RPMI8226 (cell line): ENCODE results near the gene MFSD12.
A peak's percentile ranks its signal among the peaks of the same experiment; 100 is the strongest.

Experiments
- DNase-seq: peaks from one replicate; pipeline ENCODE4 v3.0.0-alpha.2; 2015

Gene MFSD12

DNA sequence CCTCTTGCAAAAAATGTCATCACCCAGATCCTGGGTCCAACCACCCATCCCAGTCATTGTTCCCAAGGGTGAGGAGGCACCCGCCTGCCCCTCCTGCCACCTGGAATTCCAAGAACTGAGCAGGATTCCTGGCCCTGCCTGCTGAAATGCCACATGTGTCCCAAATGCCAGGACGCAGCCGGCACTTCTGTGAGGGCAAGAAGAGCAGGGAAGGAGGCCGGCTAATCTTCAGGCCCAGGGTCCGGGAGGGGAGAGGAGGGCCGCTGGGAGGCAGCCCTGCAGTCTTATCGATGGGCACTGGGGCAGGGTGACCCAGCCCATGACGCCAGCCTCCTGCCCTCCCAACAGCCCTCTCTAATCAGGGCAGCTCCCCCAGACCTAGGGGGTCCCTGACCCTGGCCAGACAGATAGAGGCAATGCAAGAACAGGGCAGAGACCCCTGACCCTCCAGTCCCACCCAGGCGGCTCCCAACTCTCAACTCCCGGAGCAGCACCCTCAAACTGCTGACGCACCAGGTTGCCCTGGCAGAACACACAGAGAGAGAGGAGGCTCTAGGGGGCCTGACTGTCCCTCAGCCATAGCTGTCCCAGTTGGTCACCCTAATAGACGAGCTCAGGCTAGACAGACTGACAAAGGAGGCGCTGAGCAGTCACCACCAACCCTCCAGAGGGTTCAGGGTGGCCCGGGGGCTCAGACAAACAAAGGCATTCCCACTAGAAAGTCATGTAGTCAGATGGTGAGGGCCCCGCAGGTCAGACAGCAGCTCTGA, 1.5 kb downstream of the MFSD12 start:
- DNase-seq, result no peak

DNA sequence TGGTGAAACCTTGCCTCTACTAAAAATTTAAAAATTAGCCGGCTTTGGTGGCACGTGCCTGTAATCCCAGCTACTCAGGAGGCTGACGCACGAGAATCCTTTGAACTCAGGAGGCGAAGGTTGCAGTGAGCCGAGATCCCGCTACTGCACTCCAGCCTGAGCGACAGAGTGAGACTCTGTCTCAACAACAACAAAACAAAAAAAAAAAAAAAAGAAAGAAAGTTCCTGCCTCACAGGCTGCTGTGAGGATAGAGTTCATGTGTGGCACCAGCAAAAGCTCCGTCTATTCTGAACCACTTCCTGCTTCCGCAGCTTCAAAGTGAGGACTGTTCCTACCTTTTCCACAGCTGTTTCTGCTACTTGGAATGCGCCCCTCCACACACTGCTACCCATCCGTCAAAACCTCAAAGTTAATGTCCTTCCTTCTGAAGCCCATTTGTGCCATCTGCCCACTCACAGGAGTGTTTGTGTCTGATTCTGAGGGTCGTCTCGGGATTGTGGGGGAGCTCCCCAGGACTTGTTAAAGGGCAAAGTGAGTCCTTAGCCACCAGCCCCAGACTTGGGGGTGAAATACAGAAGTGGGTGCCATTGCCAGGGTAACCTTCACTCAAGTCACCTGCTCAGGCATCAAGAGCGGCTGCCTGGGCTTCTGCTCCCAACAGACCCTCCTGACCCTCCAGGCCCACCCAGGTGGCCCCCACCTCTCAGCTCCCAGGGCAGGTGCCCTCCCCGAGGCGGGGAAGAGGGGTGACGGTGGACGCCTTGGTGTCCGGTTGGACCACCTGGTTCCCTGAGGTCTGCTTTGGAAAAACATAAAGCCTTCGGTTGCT, 2.9 kb downstream of the MFSD12 start:
- no peak for DNase-seq

DNA sequence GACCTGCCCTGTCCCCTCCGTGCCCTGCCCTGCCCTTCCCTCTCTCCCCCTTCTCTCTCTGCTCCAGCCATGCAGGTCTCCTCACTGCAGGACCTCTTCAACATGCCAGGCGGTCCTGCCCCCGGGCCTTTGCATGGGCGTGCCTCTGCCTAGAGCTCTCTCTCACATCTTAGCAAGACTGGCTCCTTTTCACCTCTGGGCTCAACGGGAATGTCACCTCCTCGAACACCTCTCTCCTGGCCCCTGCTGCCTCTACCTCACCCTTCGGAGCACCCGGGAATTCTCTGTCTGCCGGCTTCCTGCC, 5.6 kb downstream of the MFSD12 start:
- DNase-seq, result no peak

DNA sequence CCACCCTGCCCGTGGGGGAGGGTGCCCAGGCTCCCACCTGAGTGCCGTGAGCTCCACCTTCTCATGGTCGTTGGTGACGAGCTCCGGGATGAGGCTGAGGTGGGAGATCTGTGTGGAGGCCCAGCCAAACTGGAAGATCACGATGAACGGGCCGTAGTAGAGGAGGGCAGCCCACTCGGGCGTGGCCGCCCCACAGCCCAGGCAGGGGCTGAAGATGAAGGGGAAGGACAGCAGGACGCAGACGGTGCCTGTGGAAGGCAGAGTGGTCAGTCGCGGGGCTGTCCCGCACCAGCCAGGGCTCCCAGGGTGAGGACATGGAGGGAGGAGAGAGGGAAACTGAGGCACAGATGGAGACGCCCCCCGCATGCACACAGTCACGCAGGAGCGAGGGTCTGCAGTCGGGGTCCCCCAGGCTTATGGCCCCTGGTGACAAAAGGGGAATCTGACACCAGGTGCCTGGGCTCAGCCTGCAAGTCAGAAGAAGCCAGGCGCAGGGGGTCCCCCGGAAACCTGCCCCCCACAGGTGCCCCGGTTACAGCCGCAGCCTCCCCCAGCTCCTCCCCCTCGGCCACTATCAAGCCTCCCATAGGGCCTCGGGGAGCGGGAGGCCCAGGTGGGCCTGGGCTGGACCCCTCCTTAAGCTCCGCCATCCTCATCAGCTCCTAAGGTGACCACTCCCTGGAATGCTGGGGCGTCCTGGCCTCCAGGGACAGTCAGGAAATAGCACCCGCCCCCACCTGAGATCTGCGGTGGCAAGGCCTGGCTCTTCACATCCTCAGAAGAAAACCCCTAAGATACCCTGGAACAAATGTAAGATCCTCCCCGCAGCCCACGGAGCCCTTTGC, 6.2 kb downstream of the MFSD12 start:
- no peak for DNase-seq

DNA sequence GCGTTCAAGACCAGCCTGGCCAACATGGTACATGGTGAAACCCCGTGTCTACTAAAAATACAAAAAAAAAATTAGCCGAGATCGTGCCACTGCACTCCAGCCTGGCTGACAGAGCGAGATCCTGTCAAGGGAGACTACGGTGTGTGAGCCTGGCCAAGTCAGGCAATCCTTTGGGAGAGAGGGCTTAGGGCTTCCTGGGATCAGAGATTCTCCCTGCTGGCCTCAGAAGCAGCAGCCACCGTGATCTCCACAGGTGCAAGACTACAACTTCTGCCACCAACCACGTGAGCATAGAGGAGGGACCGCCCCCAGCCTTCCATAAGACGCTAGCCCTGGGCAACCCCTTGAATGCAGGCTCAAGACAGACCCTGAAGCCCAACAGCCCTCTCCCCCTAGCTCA, 7.6 kb downstream of the MFSD12 start:
- no peak for DNase-seq

DNA sequence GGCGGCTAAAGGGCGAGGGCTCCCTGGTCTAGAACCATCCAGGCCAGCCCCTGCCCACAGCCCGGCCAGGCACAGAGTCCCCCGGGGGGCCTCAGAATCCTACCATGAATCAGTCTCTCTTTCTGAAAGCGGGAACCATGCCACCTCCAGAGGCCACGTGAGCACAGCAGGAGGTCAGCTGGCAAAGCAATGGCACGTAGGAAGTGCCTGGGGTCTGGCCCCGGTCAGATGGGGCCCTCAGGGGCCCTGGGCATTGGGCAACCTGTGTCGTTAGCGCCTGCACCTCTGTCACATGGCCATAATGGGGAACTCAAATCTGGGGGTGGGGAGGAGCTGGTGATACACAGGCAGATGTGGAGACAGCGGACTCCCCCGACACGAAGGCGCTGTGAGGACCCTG, 8.8 kb downstream of the MFSD12 start:
- DNase-seq, result no peak

DNA sequence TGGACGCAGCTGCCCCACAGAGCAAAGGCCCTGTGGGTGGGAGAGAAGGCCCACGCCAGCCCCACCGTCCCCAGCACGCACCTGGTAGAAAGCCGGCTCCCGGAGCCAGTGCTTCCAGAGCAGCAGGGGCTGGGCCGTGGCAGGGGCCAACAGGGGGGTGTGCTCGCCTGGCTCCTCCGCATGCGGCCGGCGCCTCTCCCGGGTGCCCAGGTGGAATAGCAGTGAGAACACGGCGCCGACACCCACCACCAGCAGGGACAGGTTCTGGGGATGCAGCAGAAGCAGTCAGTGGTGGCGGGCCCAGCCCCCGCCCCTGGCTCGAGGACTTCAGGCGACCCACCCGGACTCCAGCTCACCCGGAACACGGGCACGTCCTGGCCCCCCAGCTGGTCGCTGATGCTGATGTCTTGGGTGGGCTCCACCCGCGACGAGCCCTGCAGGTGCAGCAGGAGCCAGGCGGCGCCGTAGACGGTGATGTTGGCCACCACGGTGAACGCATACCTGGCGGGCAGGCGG, 9.6 kb downstream of the MFSD12 start:
- DNase-seq, result no peak

DNA sequence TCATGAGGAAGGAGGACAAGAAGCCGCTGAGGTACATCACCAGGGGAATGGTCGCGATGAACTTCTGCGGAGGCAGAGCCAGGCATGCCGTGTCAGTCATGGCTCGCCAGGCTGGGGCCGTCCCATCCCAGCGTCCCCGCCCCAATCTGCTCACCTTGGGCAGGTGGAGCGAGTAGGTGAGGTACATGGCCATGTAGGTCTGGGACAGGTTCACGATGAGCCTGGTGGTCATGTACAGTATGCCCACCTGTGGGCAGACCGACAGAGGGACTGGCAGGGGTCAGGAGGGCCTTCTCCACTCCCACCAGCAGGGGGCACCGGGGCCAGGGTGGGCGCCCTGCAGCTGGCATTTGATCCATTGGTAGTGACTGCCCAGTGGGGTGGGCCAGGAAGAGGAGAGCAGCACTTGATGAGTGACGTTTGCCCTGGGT, 10.1 kb downstream of the MFSD12 start:
- no peak for DNase-seq

DNA sequence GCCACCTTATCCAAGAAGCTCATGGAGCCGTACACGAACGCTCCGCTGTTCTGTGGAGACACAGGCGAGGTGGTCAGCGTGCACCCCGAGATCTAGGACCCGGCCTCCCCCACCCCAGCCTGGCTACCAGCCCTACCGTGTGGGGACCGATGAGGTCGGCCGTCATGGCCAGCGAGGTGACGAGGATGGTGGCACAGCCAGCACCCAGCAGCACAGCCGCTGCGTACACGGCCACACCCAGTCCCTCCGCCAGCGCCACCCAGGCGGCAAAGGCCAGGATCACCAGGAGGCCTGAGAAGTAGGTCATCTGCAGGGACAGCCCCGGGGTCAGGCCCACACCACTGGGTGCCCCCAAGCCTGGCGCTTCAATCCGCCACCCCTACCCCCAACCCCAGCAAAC, 11.3 kb downstream of the MFSD12 start:
- DNase-seq, result no peak

DNA sequence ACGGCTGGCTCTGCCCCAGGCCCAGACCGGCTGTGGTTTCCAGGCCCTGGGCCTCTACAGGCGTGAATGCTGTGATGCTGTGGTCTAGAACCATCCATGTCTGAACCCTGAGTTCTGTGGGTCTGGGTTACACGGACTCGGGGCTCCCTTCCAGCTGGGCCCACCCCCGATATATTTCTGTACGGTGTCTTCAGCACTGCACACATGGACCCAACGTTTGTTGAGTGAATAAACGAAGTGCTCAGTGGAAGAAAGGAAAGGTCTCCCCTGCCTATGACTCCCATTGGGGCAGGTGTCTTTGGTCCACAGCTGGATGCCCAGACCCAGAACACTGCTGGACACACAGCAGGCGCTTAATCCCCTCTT, 11.7 kb downstream of the MFSD12 start:
- DNase-seq, result no peak

DNA sequence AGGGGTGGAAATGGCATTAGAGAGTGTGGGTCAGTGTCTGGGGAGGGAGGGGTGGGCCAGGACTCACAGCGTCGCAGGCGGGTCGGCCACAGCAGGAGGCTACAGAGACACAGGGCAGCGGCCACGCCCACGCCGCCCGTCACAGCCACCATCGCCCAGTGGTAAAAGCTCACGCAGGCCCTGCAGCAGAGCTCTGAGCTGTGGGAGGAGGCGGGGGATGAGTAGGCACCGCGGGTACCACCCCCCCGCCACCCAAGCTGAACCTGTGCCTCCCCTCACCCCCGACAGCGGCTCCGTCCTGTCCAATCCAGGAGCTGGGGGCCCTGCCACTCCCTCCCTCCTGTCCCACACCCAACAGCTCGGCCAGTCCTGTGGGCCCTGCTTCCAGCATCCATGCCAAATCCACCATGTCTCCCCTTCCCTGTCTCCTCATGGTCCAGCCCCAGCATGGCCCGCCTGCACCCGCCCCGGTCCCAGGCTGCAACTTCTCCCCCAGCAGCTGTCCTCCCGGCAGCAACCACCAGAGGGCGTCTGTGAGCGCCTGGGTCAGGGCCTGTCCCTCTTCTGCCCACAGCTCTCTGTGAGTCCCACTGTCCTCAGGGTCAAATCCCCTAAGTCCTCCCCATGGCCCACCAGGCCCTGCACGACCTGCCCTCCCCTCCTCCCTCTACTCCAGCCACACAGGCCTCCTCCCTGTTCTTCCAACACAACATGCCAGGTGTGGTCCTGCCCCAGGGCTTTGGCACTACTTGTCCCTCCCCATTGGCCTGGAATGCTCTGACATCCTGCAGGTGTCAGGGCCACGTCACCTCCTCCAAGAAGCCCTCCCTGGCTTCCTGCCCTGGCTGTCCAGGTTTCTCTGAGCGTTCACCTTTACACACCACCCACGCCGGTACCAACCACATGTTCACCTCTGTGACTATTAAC, 12.4 kb downstream of the MFSD12 start:
- peak; percentile 67 for DNase-seq

DNA sequence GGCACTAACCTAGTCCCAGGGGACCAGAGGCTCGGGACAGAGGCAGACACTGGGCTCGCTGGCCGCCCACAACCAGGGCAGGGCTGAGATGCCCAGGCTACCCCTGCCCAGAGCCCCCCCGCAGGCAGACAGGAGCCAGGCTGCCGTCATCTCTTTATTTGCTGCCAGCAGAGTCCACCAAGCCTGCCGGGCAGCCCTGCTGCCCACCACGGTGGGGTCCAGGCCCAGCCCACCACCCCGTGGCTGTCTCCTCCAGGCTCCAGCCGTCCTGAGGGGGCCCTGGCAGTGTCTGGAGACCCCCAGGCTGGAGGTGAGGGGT, 13.4 kb downstream of the MFSD12 start:
- DNase-seq, result no peak

DNA sequence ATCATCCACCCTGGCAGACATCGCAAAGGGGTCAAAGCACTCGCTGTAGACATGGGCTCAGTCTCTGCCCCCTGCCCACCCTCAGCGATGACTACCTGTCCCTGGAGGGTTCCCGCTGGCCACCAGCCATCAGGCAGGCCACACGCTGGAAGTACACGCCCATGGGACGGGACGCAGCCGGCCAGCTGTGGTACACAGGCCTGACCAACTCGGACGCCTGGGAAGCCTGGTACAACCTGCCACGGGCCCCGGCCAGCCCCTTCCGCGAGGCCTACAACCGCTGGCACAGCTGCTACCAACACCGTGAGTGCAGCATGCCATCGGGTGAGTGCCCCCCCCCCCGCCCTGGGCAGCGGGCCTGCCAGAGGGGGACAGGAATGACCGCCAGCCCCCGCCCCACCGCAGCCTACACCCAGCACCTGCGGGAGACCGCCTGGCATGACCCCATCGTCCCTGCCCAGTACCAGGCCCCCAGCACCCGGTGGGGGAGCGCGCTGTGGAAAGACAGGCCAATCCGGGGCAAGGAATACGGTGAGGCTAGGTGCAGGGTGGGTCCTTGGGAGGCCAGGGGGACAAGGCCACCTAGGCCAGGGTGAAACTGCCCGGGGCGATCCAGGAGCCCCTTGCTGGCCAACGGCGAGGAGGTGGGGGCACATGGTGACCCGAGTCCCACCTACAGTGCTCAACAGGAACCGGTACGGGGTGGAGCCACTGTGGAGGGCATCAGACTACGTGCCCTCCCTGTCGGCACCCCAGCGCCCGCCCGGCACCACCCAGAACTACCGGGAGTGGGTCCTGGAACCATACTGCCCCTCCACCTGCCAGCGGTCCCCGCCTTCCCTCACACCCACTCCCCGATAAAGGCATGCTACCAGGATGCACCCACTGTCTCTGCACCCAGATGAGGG, 14.0 kb downstream of the MFSD12 start:
- DNase-seq, result no peak

DNA sequence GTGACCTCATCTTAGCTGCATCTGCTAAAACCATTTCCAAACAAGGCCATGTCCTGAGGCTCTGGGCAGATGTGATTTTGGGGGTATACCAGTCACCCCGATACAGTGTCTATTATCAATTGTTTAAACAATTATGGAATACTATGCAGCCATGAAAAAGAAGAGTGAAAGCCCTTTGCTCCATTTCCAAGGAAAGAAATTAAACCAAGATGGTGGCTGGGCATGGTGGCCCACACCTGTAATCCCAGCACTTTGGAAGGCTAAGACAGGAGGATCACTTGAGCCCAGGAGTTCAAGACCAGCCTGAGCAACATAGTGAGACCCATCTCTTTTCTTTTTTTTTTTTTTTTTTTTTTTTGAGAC, 17.6 kb downstream of the MFSD12 start:
- no peak for DNase-seq

DNA sequence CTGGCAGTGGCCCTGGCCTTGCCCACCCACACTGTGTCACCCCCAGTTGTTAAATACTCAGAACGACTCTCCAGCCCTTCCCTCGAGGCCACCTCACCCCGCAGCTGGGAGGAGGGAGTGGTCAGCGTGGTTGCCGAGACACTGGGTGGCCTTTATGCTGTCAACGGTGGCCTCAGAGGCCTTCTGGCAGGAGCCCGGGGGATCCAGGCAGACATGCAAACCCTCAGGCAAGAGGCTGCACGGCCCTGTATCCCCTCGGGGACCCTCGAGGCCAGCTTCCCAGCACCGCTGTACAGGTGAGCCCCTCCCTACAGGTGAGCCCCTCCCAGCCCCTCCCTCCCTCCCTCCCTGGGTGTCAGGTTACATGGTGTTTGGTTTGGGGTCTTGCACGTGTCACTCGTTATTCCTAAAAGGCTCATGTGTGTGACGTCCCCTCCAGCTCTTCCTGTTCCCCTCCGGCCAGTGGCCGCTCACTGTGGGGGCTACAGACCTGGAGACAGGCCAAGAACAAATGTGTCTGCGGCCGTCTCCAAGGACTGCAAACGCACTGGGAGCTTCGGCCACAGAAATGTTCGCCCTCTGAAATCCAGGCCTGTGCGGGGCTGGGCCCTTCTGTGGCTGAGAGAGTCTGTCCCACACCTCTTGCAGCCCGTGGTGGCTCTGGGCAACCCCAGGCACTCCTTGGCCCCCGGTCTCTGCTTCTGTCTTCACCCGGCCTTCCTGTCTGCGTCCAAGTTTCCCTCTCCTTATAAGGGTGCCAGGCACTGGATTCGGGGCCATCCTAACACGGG, 18.2 kb downstream of the MFSD12 start, which contains the start of gene TEKTIP1:
TEKTIP1 (plus strand) TSS at position 210 of the 791 bp plus-strand sequence; CDS start at position 214, 4 bp downstream.
- no peak for DNase-seq

DNA sequence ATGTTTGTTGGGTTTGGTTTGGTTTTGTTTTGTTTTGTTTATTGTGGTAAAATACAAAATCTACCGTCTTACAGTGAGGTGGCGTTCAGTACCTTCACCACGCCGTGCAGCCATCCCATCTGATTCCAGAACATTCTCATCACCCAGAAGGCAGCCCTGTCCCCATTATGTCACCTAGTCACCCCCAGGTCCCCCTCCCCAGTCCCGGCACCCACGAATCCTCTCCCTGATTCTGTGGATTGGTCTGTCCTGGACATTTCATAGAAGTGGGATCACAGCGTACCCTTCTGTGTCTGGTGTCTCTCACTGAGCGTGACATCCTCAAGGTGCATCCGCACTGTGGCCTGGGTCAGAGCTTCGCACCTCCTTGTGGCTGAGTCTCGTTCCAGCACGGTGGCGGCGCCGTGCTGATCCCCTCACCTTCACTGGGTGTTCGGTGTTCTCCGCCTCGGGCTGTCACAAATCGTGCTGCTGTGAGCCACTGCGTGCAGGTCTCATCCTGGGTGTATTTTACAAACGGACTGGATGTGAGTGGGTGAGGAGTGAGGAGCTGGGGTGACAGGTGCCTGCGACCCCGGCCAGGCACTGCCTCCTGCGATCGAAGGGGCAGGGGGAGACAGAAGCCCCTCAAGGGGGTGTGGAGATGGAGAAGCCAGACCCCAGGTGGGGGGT, 19.0 kb downstream of the MFSD12 start:
- no peak for DNase-seq

DNA sequence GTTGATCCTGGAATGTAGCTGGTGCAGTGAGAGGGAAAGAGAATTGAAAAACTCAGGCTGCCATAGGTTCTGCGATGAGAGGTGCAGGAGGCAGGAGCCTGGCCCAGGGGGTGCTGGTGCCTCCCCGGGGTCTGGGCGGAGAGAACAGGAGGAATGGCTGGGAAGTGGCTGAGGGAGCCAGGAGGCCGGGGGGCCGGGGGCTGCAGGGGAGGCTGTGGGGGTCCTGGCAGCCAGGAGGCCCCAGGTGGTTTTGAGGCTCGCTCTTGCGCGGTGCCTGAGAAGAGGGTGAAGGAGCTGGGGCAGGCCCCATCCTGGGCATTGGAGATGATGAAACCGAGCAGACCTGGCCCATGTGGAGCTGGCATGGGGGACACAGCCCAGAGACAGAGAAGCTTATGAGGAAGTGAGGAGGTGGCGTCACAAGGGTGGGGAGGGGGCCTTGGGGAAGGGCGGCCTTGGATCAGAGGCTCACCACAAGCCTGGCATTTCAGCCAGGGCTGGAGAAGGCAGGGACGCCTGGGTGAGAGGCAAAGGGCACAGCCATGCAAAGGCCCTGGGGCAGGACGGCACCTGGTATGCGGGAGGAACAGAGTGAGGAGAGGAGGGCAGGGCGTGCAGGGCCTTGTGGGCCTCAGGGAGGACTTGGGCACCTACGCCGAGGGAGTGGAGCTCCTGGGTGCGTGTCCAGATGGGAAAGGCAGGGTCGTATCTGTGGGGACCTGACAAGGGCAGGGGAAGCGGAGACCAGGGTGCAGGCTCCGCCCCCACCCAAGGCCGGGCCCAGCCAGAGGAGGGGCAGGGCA, 19.7 kb downstream of the MFSD12 start:
- no peak for DNase-seq

DNA sequence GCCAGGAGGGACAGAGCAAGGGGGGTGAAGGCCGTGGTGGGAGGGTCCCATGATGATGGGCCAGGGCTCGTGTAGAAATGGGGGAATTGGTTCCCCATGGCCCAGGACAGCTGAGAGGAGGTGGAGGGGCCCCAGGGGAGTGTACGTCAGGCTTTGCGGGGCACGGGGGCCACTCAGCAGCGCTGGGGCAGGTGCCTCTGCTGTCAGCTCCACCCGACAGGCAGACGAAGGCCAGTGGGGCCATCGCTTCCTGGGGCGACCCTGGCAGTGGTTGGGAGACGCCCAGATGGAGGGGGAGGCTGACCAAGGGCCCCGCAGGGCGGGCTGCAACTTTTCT, 20.3 kb downstream of the MFSD12 start:
- DNase-seq, result no peak

DNA sequence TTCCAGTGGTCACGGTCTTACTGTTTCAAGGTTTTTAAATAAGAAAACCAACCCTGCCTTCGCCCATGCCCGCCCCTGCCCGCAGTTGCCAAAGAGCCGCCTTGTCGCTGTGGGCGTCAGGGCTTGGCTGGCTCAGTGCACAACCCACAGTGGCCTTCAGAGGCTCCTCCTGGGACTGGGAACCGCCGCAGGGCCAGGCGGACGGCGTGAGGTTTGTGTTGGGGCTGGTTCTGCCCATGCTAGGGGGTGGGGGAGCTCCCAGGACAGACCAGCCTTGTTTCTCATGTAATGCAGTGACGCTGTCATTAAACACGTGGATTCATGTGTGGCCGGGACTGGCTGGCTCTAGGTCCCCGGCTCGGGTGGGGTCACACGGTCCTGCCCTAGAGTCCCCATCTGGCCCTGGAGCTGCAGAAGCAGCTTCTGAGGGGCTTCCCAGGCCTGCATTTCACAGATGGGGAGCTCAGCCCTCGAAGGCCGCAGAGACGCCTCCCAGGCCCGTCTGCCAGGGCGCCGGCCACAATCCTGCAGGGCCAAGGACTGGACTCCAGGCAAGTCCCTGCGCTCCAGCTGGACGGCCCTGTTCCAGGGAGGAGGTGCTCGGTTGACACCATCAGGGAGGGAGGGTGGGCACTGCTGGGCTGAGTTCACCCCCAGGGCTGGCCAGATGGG, 20.8 kb downstream of the MFSD12 start:
- DNase-seq, result no peak
